Brain microvascular endothelial cell (primary cell): Measurements from ENCODE around the gene TAF1L.

Source experiments
- DNase-seq: peaks from one replicate; pipeline ENCODE4 v3.0.0-alpha.2; 2020
- H3K27ac ChIP-seq: fragments of 250-450 bp; sonication (Bioruptor Pico); 2 replicates; pipeline ENCODE4 v1.5.1; 2020; ENCODE audit warnings: mild to moderate bottlenecking, moderate library complexity
- H3K27me3 ChIP-seq: fragments of 250-450 bp; sonication (Bioruptor Pico); replicated peaks from 2 replicates; pipeline ENCODE4 v1.5.1; 2020; ENCODE audit warnings: mild to moderate bottlenecking
- H3K36me3 ChIP-seq: fragments of 250-450 bp; sonication (Bioruptor Pico); replicated peaks from 2 replicates; pipeline ENCODE4 v1.5.1; 2020; ENCODE audit warnings: mild to moderate bottlenecking
- H3K4me3 ChIP-seq: 2 replicates; pipeline ENCODE4 v1.5.1; 2011; ENCODE audit warnings: low read depth, mild to moderate bottlenecking, control low read depth, low read length, moderate library complexity
- in situ Hi-C: cut with HindIII; loops from 2 replicates; pipeline ENCODE4 v1.10.0; 2017; ENCODE audit warnings: low sequenced_read_pairs, low pct_ligation_motif_present
- TF ChIP-seq, protein P1 (sequence below): IDR thresholded peaks from 2 replicates; pipeline ENCODE4 v1.5.1; 2011; ENCODE audit warnings: low read depth, mild to moderate bottlenecking, moderate library complexity, low read length, control low read depth, inconsistent platforms; ENCODE audit errors: missing control alignments

TAF1L gene

GRCh38 chr9:32589083-32589723 is 46.3 kb downstream of the TAF1L start:
- Histone ChIP-seq H3K27ac (no peak overlapping the region), H3K27me3 (no peaks in the 10 kb centered on the region), H3K4me3 (no peak overlapping the region), H3K36me3 (no peaks in the 10 kb centered on the region)
- in situ Hi-C loops, result no loop called here
- peak; percentile 39 for DNase-seq
- TF ChIP-seq, protein P1, sequence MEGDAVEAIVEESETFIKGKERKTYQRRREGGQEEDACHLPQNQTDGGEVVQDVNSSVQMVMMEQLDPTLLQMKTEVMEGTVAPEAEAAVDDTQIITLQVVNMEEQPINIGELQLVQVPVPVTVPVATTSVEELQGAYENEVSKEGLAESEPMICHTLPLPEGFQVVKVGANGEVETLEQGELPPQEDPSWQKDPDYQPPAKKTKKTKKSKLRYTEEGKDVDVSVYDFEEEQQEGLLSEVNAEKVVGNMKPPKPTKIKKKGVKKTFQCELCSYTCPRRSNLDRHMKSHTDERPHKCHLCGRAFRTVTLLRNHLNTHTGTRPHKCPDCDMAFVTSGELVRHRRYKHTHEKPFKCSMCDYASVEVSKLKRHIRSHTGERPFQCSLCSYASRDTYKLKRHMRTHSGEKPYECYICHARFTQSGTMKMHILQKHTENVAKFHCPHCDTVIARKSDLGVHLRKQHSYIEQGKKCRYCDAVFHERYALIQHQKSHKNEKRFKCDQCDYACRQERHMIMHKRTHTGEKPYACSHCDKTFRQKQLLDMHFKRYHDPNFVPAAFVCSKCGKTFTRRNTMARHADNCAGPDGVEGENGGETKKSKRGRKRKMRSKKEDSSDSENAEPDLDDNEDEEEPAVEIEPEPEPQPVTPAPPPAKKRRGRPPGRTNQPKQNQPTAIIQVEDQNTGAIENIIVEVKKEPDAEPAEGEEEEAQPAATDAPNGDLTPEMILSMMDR, result peak; percentile 60

DNA sequence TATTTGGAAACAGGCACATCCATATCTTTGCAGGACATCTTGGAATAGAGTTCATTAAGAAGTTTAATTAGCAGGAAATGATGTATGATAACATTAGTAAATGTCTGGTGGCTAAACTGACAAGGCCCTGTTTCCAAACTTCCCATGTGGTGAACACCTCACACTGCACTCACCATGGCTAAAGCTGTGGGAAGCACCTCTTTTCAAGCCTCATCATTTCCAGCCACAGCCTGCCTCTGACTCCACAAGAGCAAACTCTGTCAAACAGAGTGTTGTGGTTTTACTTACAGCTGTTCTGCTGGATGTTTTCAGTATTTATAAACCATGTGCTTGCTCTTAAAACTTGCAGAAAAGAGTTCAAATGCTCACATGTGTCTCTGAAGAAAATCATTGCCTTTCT is 47.6 kb downstream of the TAF1L start:
- Histone ChIP-seq H3K36me3 (no peaks in the 10 kb centered on the region), H3K27ac (no peak overlapping the region), H3K27me3 (no peaks in the 10 kb centered on the region), H3K4me3 (no peak overlapping the region)
- in situ Hi-C loops, result no loop called here
- DNase-seq, result no peak
- TF ChIP-seq, protein P1, result no peak

DNA sequence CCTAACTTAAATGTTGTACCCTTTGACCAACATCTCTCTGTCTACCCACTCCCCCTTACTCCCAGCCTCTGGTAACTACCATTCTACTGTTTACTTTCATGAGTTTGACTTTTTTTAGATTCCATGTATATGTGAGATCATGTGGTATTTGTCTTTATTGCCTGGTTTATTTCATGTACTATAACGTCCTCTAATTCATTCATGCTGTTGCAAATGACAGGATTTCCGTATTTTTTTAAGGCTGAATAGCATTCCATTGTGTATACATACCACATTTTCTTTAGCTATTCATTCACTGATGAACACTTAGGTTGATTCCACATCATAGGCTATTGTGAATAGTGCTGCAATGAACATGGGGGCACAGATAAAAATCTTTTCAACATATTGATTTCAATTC is 50.7 kb downstream of the TAF1L start:
- no peak for DNase-seq
- no peak overlapping the region for H3K27ac ChIP-seq
- H3K36me3 ChIP-seq, result no peaks in the 10 kb centered on the region
- TF ChIP-seq, protein P1, result no peak
- in situ Hi-C loops, result no loop called here
- H3K27me3 ChIP-seq, result no peaks in the 10 kb centered on the region
- H3K4me3 ChIP-seq, result no peak overlapping the region

- in situ Hi-C loops, result no loop called here
- Histone ChIP-seq H3K36me3 (no peaks in the 10 kb centered on the region), H3K4me3 (no peak overlapping the region), H3K27me3 (no peaks in the 10 kb centered on the region), H3K27ac (no peak overlapping the region)
- DNase-seq, result peak; percentile 59
- TF ChIP-seq, protein P1, result peak; percentile 77
These were observed 53.8 kb downstream of the TAF1L start for GRCh38 chr9:32581512-32582143.

GRCh38 chr9:32580631-32581300 is 54.7 kb downstream of the TAF1L start:
- Histone ChIP-seq H3K27me3 (no peaks in the 10 kb centered on the region), H3K4me3 (no peak overlapping the region), H3K27ac (no peak overlapping the region), H3K36me3 (no peaks in the 10 kb centered on the region)
- TF ChIP-seq, protein P1, result no peak
- in situ Hi-C loops, result no loop called here
- no peak for DNase-seq
